ENCODE measurements around the gene SAT2. TPM values are rescaled to one million over a fixed set of nuclear protein-coding genes. Genes with fewer than 3 reads are reported as not detected.

SAT2 gene
- total RNA-seq, 6 donors from 2014 or later, result 66.4 to 155 (median 81.3) TPM

GRCh38 chr17:7652388-7653356 lies 25.1 kb upstream of the SAT2 start:
- Histone ChIP-seq H3K9me3 (no peaks in the 10 kb centered on the region), H3K4me3 (no peak overlapping the region), H3K27ac (peak overlapping the region in 1 of 4 donors; percentile 26), H3K36me3 (no peaks in the 10 kb centered on the region), H3K4me1 (peaks cover 16 to 22% (median 21%) of the 10 kb centered on the region in 4 donors), H3K27me3 (peaks cover 0 to 26% (median 6%) of the 10 kb centered on the region in 4 donors)
- DNase-seq, result no peak
- TF ChIP-seq POLR2A (IDR thresholded peaks at IDR 0.05), result no peak
- TF ChIP-seq CTCF (IDR thresholded peaks at IDR 0.05), result no peak
- no peak for TF ChIP-seq POLR2AphosphoS5 (IDR thresholded peaks at IDR 0.05)
- TF ChIP-seq EP300 (IDR thresholded peaks at IDR 0.05), result no peak
- WGBS, 2 donors, result 72 to 79% methylated on average over 7 to 12 of the region's 12 CpGs
- no peak for ATAC-seq (ENCODE audit: low FRiP score in 2 of 2)

GRCh38 chr17:7651665-7652387 lies 24.2 kb upstream of the SAT2 start:
- Histone ChIP-seq H3K4me1 (peaks cover 16 to 22% (median 21%) of the 10 kb centered on the region in 4 donors), H3K4me3 (peak overlapping the region in 3 of 4 donors; percentile 37 to 56 (median 56)), H3K27ac (peak overlapping the region in 3 of 4 donors; percentile 26 to 55 (median 34)), H3K9me3 (no peaks in the 10 kb centered on the region), H3K36me3 (no peaks in the 10 kb centered on the region), H3K27me3 (peaks cover 0 to 26% (median 6%) of the 10 kb centered on the region in 4 donors)
- ATAC-seq (ENCODE audit: low FRiP score in 2 of 2) (peak in 1 of 2 donors; percentile 26), DNase-seq (peak in 1 of 2 donors; percentile 78)
- WGBS, 2 donors, result 5 to 11% methylated on average over 4 to 38 of the region's 54 CpGs
- TF ChIP-seq POLR2A (IDR thresholded peaks at IDR 0.05) (no peak), EP300 (IDR thresholded peaks at IDR 0.05) (no peak)

- no peak for TF ChIP-seq POLR2AphosphoS5 (IDR thresholded peaks at IDR 0.05)
- no peak for TF ChIP-seq EP300 (IDR thresholded peaks at IDR 0.05)
- TF ChIP-seq POLR2A (IDR thresholded peaks at IDR 0.05), result no peak
- TF ChIP-seq CTCF (IDR thresholded peaks at IDR 0.05), result no peak
- Histone ChIP-seq H3K36me3 (no peaks in the 10 kb centered on the region), H3K27me3 (peaks cover 0 to 26% (median 6%) of the 10 kb centered on the region in 4 donors), H3K4me3 (peak overlapping the region; percentile 13 to 56 (median 46)), H3K4me1 (peaks cover 16 to 22% (median 21%) of the 10 kb centered on the region in 4 donors), H3K27ac (peak overlapping the region in 2 of 4 donors; percentile 34 to 55), H3K9me3 (no peaks in the 10 kb centered on the region)
- DNase-seq, result peak in 1 of 2 donors; percentile 79
- WGBS, 2 donors, result 1 to 2% methylated on average over 16 to 37 of the region's 45 CpGs
- ATAC-seq (ENCODE audit: low FRiP score in 2 of 2), result no peak
These were observed 23.6 kb upstream of the SAT2 start for GRCh38 chr17:7651097-7651664.

DNA sequence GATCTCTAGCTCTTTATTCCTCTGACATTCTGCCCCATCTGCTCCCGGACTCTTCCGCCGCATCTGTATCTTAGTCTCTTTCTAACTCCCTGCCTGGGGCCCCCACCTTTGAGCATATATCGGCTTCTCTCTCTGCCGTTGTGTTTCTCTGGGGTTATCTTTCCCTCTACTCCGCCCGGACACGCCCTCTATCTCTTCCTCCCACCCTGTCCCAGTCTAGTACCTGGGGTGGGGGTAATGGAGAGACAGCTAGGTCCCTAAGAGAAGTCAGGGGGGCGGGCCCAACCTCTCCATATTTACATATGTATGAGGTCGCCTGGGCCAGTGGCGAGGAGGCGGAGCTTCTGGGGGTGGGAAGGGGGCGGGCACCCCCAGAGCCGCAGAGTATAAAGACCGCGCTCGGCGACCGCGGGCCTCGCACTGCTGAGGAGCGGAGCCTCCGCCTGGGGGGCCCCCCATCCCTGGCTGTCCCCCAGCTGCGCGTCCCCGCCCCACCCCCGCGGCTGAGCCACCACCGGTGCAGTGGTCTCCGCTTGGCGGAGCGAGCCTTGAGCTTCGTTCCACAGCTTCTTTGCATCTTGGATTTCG lies 23.0 kb upstream of the SAT2 start, which contains the start of gene ATP1B2:
Gene ATP1B2, plus strand, starts transcription at position 418 of the 588 bp plus-strand sequence. CDS start 593 bp downstream, outside the sequence.
- peaks cover 16 to 22% (median 21%) of the 10 kb centered on the region in 4 donors for H3K4me1 ChIP-seq
- ATAC-seq (ENCODE audit: low FRiP score in 2 of 2) (peak; percentile 11 to 84), DNase-seq (peak; percentile 81 to 87)
- no peaks in the 10 kb centered on the region for H3K9me3 ChIP-seq
- no peaks in the 10 kb centered on the region for H3K36me3 ChIP-seq
- TF ChIP-seq POLR2A (IDR thresholded peaks at IDR 0.05) (no peak), EP300 (IDR thresholded peaks at IDR 0.05) (no peak), POLR2AphosphoS5 (IDR thresholded peaks at IDR 0.05) (no peak), CTCF (IDR thresholded peaks at IDR 0.05) (no peak)
- H3K4me3 ChIP-seq, result peak within 1 kb of the TSS; percentile 13 to 56 (median 46)
- 1 to 2% methylated on average over 17 to 27 of the region's 34 CpGs for WGBS, 2 donors
- H3K27ac ChIP-seq, result peak within 1 kb of the TSS in 3 of 4 donors; percentile 26 to 55 (median 34)
- peaks cover 0 to 26% (median 6%) of the 10 kb centered on the region in 4 donors for H3K27me3 ChIP-seq
